SIG-M5 treated with dmso at 0.1 percent for 504 hours (cell line): Measurements from ENCODE around the gene TNFRSF14.
"Not testable (repeated sequence)": the region's sequence is repeated elsewhere in the genome, so short reads cannot be mapped to it uniquely, and the experiment has no call there.

Experiments used
- DNase-seq: peaks from one replicate; lab custom pipeline; 2025; ENCODE audit not compliant: unreplicated experiment; lab: John Stamatoyannopoulos, UW

Gene TNFRSF14

GRCh38 chr1:2566101-2567045 lies 10.2 kb downstream of the TNFRSF14 start:
- DNase-seq = no peak

DNA sequence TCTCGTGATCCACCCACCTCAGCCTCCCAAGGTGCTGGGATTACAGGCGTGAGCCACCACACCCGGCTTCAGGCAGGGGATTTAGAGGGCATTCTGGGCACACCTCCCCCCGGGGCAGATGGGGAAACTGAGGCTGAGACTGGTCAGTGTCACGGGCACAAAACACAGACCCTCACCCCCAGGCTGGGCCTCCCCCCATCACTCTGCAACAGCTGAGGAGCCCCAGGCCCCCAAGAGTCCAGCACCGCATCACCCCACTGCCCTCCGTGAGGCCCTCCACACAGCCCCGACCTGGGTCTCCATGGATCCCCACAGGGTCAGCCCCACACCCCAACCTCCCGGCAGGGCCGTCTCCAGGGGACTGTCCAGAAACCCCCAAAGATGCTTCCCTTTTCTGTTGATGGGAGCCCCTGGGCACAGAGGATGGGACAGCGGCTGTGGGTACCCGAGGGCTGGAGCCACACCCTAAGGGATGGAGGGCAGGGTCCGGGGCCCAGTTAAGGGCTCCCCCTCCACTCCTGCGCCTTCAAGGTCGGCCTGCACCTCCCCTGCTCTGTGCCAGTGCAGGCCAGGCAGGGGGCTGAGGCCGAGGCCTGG lies 11.0 kb downstream of the TNFRSF14 start:
- DNase-seq = no peak

- DNase-seq = not testable (repeated sequence)
These were observed 12.1 kb downstream of the TNFRSF14 start for GRCh38 chr1:2568187-2568816.

- DNase-seq = no peak
These were observed 12.9 kb downstream of the TNFRSF14 start for GRCh38 chr1:2569060-2569459.

DNA sequence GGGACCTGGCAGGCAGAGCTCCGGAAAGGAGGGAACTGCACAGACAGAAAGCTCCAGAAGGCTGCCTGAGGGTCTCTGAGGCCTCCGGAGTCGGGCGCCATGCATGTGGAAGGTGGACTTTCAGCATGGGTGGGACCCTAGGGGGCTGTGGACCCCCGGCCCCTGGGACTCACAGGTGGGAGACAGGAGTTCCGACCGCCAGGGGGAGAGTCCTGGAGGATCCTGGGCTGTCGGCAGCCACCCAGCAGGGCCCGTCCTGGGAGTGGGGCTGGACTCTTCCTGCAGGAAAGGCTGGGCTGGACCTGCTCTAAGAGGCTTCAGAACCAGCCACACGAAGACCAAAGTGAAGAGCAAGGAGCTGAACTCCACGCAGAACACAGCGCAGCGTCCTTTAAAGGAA lies 13.5 kb downstream of the TNFRSF14 start:
- not testable (repeated sequence) for DNase-seq

GRCh38 chr1:2570332-2570731 lies 14.2 kb downstream of the TNFRSF14 start:
- DNase-seq = no peak

DNA sequence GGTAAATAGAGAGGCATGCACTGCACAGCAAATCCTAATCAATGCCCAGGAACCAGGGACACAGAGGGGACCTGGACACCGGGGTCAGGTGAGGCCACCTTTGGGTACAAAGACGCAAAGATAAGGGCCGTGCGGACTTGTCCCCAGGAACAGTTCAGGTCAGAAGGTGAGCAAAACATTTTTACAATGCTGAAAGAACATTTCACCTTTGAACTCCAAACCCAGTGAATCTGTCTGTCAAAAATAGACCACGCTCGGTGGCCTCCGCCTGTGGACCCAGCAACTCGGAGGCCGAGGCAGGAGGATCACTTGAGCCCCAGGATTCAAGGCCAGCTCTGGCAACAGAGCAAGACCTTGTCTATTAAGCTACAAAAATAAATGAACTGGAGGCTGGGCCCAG lies 15.2 kb downstream of the TNFRSF14 start:
- DNase-seq = no peak

DNA sequence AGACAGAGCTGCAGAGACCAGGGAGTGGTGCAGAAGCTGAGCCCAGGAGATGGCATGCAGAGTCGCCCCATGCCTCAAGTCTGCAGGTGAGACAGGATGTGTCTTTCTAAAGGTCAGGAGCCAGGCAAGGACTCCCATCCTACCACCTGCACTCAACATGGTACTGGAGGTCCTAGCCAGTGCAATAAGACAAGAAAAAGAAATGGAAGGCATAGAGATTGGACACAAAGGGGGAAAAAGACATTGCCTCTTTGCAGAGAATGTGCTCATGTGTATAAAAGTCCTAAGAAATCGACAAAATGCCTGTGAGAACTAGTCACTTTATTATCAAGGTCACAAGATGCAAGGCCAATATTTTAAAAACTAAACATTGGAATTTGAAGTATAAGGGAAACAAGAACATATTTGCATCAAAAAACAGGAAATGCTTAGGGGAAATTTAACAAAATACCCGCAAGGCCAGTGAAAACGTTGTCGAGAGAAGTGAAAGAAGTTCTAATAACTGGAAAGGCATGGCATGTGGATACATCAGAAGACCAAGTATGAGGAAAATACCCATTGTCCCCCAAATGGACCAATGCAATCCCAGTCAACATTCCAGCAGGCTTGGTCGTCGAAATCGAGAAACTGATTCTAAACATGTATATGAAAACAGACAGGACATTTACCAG lies 17.2 kb downstream of the TNFRSF14 start:
- DNase-seq = no peak

GRCh38 chr1:2574350-2574749 lies 18.2 kb downstream of the TNFRSF14 start:
- no peak for DNase-seq

DNA sequence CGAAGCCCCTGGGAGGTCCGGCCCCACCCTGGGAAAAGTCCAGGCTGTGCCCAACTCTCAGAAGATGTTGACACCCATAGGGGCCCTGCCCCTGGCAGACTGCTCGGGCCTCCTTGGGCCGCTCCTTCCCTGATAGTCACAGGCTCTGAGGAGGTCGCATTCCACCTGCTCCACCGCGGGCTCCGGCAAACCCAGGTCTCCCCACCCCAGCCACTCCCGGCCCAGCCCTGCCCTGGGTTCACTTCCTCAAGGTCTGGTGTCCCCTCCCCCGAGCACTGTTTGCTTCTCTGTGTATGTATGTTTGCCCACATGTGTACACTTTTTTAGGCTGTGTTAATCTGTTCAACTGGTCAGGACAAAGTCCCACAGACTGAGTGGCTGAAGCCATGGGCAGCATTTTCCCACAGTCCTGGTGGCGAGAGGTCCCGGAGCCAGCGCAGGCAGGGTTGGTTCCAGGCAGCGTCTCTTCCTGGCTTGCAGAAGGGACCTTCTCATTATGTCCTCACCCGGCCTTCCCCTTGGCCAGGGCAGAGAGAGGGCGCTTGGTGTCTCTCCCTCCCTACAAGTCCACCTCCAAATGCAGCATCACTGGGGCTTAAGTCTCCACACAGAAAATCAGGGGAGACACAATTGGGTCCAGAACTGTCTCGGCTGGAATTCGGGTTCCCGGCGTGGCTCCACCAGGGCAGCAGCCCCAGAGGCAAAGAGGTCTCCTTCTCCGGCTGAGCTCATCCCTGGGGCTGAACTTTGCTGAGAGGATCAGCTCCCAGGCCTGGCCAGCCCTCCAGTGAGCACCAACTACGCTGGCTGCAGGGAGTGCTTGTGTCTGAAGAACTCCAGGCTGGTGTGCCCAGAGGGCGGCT lies 19.9 kb downstream of the TNFRSF14 start:
- no peak for DNase-seq

DNA sequence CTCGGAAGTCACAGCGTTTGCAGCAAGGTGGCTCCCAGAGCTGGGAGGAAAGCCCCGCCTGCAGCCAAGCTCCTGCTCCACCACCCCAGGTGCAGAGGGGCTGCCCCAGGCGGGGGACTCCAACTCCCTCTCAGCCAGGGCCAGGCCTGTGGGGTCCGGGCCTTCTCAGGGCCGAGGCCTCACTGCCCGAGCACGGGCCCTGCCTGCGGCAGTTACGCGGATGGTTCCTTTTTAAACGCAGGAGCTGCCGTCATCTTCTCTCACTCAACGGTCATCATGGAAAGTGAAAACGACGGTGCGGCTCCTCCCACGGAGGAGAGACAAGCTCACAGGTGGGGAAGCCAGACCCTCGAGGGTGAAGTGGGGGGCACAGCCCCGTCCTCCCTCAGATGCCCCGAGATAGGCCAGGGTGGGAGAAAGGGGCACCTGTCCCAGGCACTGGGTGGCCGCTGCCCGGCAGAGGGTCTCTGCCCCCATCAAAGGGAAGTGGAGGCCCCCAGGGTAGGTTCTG lies 21.4 kb downstream of the TNFRSF14 start:
- DNase-seq = not testable (repeated sequence)

GRCh38 chr1:2578758-2579118 lies 22.6 kb downstream of the TNFRSF14 start:
- DNase-seq = no peak

GRCh38 chr1:2580691-2581090 lies 24.5 kb downstream of the TNFRSF14 start:
- DNase-seq = no peak

DNA sequence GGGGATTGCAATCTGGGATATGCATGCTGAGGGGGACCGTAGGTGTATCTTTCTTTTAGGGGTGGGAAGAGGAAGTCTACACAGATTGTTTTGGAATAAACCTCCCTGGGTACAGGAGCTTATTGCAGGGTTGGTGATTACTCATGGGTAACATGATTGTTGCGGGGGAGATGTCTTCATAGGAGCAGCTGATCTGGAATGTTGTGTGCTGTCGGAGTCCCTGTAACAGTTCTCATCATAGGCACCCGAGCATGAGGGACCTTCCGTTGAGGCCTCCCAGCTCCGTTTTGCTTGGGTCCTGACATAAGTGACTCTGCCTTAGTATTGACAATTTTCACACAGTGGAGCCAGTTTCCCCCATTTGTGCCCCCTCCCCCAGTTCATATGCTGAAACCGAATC lies 26.2 kb downstream of the TNFRSF14 start:
- no peak for DNase-seq

- no peak for DNase-seq
These were observed 27.2 kb downstream of the TNFRSF14 start for GRCh38 chr1:2583331-2583791.

DNA sequence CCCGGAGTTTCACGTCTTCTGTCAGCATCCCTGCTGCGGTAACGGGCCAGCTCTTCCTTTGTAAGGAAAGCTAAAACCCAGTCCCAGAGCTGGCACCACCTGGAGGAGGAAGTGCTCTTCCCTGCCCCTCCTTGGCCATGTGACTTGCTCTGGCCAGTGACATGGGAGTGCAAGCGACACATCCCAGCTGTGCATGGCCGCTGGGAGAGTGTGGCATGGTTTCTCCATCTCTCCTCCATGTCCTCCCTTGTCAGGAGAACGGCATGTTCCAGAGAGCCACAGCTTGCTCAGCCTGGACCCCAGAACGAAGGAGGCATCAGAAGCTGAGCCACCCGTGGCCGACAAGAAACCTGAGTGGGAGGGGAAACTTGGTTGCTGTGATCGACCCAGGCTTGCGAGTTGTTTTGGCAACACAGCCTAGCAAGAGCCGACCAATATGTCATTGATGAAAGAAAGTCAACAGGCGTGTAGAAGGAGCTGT lies 27.7 kb downstream of the TNFRSF14 start:
- no peak for DNase-seq

DNA sequence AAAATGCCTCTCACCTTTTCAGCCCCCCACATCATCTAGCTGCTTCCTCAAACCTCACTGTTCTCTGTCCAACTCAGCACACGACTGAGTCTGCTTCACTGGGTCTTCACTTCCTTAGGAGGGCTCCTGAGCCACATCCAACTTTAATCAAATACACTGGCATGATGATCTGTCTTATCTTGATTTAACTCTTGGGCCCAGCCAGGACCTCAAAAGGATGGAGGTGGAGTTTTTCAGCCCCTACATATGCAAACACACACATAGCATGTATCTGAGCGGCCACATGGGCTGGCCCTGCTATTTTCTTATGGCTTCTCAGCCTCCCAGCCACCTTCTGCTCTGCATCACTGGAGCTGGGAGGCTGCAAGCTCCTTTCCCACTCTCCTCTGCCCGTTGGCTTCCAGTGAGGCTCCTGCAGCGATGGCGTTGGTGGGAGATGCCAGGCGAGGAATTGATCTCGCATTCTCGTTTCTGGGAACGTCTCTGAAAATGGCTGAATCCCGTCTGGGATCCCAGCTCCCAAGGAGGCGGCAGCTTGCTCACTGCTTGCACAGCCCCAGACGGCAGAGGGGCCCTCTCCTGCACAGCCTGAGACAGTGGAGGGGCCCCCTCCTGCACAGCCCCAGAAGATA lies 28.6 kb downstream of the TNFRSF14 start:
- no peak for DNase-seq

DNA sequence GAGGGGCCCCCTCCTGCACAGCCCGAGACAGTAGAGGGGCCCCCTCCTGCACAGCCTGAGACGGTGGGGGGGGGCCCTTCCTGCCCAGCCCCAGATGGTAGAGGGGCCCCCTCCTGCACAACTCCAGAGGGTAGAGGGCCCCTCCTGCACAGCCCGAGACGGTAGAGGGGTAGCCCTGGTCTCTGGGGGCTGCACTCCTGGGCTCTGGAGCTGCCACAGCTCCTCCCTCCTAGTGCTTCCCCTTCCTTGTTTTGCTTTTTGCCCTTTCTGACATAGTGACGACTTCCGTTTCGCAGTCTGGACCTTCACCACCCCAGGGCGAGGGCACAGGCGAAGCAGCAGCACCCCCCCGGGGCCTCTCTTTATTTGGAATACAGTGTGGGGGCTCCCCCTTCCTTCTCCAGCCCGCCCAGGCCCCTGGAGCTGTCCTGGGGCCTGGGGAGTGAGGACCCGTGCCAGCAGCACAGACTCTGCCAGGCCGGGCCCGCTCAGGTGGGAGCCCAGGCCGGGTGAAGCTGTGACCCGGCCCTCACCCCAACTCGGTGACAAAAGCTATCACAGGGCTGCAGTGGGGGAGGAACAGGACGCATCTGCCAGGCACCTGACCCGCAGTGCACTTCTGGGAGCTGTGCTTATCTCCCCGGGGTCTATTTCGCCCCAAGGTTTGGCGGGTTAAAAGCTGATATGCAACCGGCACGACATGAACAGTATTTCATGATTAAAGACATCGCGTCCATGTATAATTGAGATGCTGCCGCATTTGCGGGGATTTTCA lies 29.3 kb downstream of the TNFRSF14 start:
- DNase-seq = peak; percentile 88
